Measurements from ENCODE around the gene RCAN3.

Gene RCAN3

DNA sequence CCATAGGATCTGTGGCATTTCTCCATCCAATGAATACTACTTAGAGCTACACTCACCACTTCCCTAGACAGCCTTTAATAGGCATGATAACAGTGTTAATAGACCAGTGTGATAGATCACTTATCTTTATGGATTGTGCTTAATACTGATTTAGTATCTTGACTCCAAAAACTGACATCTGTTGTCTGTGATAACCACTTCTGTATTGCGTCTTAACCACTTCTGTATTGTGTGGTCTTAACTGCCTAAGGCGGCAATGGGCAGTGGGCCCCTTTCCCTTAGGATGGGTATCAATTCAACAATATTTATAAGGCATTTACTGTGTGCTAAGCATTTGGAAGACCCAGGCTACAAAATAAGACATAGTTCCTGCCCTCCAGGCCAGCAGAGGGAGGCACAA lies 32.0 kb upstream of the RCAN3 start:
- no peaks in the 10 kb centered on the region for H3K9me3 ChIP-seq
- no peaks in the 10 kb centered on the region for H3K4me1 ChIP-seq
- H3K36me3 ChIP-seq, result no peaks in the 10 kb centered on the region
- no peak for DNase-seq
- no peak overlapping the region for H3K4me3 ChIP-seq (ENCODE audit: low read depth, low read length)
- TF ChIP-seq, protein P1, sequence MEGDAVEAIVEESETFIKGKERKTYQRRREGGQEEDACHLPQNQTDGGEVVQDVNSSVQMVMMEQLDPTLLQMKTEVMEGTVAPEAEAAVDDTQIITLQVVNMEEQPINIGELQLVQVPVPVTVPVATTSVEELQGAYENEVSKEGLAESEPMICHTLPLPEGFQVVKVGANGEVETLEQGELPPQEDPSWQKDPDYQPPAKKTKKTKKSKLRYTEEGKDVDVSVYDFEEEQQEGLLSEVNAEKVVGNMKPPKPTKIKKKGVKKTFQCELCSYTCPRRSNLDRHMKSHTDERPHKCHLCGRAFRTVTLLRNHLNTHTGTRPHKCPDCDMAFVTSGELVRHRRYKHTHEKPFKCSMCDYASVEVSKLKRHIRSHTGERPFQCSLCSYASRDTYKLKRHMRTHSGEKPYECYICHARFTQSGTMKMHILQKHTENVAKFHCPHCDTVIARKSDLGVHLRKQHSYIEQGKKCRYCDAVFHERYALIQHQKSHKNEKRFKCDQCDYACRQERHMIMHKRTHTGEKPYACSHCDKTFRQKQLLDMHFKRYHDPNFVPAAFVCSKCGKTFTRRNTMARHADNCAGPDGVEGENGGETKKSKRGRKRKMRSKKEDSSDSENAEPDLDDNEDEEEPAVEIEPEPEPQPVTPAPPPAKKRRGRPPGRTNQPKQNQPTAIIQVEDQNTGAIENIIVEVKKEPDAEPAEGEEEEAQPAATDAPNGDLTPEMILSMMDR (IDR thresholded peaks at IDR 0.05; ENCODE audit: low read depth, low read length), result no peak
- no peaks in the 10 kb centered on the region for H3K27me3 ChIP-seq

DNA sequence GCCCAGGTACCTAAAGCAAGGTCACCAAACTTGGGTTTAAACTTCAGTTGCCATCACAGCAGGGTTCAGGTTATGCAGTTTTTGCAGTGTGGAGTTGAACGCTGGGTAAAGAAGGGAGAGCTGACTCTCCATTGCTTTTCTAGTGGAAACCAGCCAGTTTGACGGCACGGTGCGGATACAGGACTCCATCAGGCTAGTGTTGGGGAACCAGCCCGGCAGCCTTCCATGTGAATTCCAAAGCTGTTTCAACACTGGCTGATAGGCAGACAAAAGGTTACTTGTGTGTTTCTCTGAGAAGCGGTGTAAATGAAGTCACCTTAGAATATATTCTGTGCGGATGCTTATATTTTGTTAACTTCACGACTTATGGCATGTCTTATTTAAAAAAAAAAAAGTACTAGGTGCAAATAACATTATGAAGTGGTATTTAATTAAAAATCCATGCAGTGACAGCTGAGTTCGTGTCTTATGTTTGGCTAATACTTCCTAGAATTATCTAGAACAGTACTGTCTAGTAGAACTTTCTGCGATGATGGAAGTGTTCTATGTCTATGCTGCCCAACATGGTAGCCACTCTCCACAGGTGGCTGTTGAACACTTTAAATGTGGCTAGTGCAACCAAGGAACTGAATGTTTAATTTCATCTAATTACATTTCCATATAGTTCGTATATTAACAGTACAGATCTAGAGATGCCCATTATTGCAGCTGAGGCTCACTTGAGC lies 29.9 kb upstream of the RCAN3 start:
- TF ChIP-seq, protein P1 (IDR thresholded peaks at IDR 0.05; ENCODE audit: low read depth, low read length), result no peak
- Histone ChIP-seq H3K36me3 (no peaks in the 10 kb centered on the region), H3K4me1 (no peaks in the 10 kb centered on the region), H3K27me3 (no peaks in the 10 kb centered on the region), H3K9me3 (no peaks in the 10 kb centered on the region), H3K4me3 (ENCODE audit: low read depth, low read length) (no peak overlapping the region)
- no peak for DNase-seq

DNA sequence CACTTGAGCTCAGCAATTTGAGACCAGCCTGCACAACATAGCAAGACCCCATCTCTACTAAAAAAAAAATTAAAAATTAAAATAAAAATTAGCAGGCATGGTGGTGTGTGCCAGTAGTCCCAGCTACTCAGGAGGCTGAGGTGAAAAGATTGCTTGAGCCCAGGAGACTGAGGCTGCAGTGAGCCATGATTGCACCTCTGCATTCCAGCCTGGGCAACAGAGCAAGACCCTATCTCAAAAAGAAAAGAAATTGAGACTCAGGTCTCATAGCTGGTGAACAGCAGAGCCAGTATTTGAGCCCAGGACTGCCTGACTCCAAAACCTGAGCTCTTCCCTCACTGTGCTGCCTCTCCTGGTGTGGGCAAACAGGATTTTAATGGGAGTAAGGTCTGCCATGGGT lies 28.4 kb upstream of the RCAN3 start:
- no peaks in the 10 kb centered on the region for H3K4me1 ChIP-seq
- no peak overlapping the region for H3K4me3 ChIP-seq (ENCODE audit: low read depth, low read length)
- TF ChIP-seq, protein P1 (IDR thresholded peaks at IDR 0.05; ENCODE audit: low read depth, low read length), result no peak
- DNase-seq, result no peak
- H3K27me3 ChIP-seq, result no peaks in the 10 kb centered on the region
- H3K36me3 ChIP-seq, result no peaks in the 10 kb centered on the region
- H3K9me3 ChIP-seq, result no peaks in the 10 kb centered on the region

DNA sequence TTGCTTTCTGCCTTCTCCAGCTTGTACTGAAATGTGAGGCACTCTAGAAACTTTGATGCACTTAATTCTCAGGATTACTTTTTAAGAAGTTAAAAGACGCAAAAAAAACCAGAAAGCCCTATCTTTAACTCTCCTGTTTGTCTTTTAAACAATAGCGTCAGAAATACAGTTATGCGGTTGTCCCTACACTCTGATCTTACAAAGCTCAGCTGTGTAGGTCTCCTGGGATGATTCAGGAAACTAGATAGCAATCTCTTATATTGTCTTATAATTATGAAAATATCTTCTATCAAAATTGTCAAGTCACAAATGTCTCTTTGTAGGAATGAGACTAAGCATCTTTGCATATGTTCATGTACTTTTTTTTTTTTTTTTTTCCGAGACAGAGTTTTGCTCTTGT lies 26.9 kb upstream of the RCAN3 start:
- H3K36me3 ChIP-seq, result no peaks in the 10 kb centered on the region
- no peak overlapping the region for H3K4me3 ChIP-seq (ENCODE audit: low read depth, low read length)
- no peaks in the 10 kb centered on the region for H3K4me1 ChIP-seq
- TF ChIP-seq, protein P1 (IDR thresholded peaks at IDR 0.05; ENCODE audit: low read depth, low read length), result no peak
- no peaks in the 10 kb centered on the region for H3K27me3 ChIP-seq
- no peak for DNase-seq
- H3K9me3 ChIP-seq, result no peaks in the 10 kb centered on the region

DNA sequence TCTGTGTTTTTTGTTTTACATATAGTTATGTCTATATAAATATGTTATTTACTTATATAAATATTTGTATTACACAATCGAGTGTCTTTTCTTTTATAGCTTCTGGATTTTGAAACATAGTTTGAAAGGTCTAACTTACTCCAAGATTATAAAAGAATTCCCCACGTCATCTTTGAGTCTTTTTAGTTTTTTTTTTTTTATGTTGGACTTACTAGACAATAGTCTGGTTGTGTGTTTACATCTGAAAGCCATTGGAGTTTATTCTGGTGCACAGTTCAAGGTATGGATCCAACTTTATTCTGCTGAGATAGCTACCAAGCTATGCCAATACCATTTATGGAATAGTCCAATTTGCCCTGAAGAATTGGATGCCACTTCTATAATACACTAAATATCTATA lies 26.1 kb upstream of the RCAN3 start:
- H3K9me3 ChIP-seq, result no peaks in the 10 kb centered on the region
- no peaks in the 10 kb centered on the region for H3K36me3 ChIP-seq
- no peaks in the 10 kb centered on the region for H3K4me1 ChIP-seq
- H3K4me3 ChIP-seq (ENCODE audit: low read depth, low read length), result no peak overlapping the region
- no peaks in the 10 kb centered on the region for H3K27me3 ChIP-seq
- TF ChIP-seq, protein P1 (IDR thresholded peaks at IDR 0.05; ENCODE audit: low read depth, low read length), result no peak
- DNase-seq, result no peak

DNA sequence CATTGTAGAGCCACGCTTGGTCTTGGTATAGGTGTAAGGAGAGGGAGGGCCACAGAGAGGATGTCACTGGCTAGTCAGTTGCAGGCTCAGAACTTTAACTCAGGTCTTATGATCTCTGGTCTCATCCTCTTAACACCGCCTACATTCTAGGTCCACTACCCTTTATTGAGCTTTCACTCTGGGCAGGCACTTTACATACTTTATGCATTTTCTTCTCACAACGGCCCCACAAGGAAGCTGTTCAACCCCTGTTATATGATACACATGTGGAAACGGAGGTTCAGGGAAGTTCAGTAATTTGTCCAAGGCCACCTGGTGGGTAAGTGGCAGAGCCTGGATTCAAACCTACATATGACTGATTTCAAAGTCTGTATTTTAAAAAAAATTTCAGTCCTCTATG lies 25.3 kb upstream of the RCAN3 start:
- no peak for DNase-seq
- Histone ChIP-seq H3K36me3 (no peaks in the 10 kb centered on the region), H3K27me3 (no peaks in the 10 kb centered on the region), H3K4me1 (no peaks in the 10 kb centered on the region), H3K4me3 (ENCODE audit: low read depth, low read length) (no peak overlapping the region), H3K9me3 (no peaks in the 10 kb centered on the region)
- TF ChIP-seq, protein P1 (IDR thresholded peaks at IDR 0.05; ENCODE audit: low read depth, low read length), result no peak
